GM19397 (cell line): ENCODE data around the gene STARD9.

Experiments
- ATAC-seq: cut with Tn5 transposase; IDR thresholded peaks from one replicate; pipeline ENCODE4 v1.9.1; 2021; ENCODE audit warnings: mild to moderate bottlenecking, moderate library complexity; ENCODE audit not compliant: unreplicated experiment

The STARD9 gene

GRCh38 chr15:42726114-42726513 is 150.7 kb downstream of the STARD9 start:
- no peak for ATAC-seq

- no peak for ATAC-seq
These were observed 152.5 kb downstream of the STARD9 start for GRCh38 chr15:42727750-42728381.

GRCh38 chr15:42728560-42728959 is 153.2 kb downstream of the STARD9 start:
- ATAC-seq = no peak

- ATAC-seq = no peak
These were observed 153.6 kb downstream of the STARD9 start for GRCh38 chr15:42728972-42729371.

- ATAC-seq = no peak
These were observed 154.0 kb downstream of the STARD9 start for GRCh38 chr15:42729409-42729808.

GRCh38 chr15:42730135-42730534 is 154.7 kb downstream of the STARD9 start:
- no peak for ATAC-seq

GRCh38 chr15:42730536-42730935 is 155.1 kb downstream of the STARD9 start:
- no peak for ATAC-seq

- no peak for ATAC-seq
These were observed 156.1 kb downstream of the STARD9 start for GRCh38 chr15:42731461-42731860.

GRCh38 chr15:42732095-42732827 is 156.9 kb downstream of the STARD9 start:
- no peak for ATAC-seq

GRCh38 chr15:42733027-42733426 is 157.6 kb downstream of the STARD9 start:
- ATAC-seq = no peak

GRCh38 chr15:42734076-42734672 is 158.8 kb downstream of the STARD9 start:
- ATAC-seq = no peak

GRCh38 chr15:42735382-42736165 is 160.2 kb downstream of the STARD9 start:
- no peak for ATAC-seq

- peak; percentile 33 for ATAC-seq
These were observed 160.9 kb downstream of the STARD9 start for GRCh38 chr15:42736178-42736792.

GRCh38 chr15:42736793-42737528 is 161.6 kb downstream of the STARD9 start, which contains the start of gene CDAN1:
TSS of gene CDAN1 (minus strand) at chr15:42737128. CDS start at chr15:42737102, 26 bp downstream.
- peak; percentile 80 for ATAC-seq

- ATAC-seq = no peak
These were observed 162.3 kb downstream of the STARD9 start for GRCh38 chr15:42737529-42738328.

- no peak for ATAC-seq
These were observed 166.3 kb downstream of the STARD9 start for GRCh38 chr15:42741710-42742109.

- ATAC-seq = no peak
These were observed 166.7 kb downstream of the STARD9 start for GRCh38 chr15:42742149-42742548.

GRCh38 chr15:42744195-42744594 is 168.8 kb downstream of the STARD9 start:
- no peak for ATAC-seq

- no peak for ATAC-seq
These were observed 173.9 kb downstream of the STARD9 start for GRCh38 chr15:42749266-42749665.
